ENCODE results near the gene ZNF45.
A peak's percentile ranks its signal among the peaks of the same experiment; 100 is the strongest.

GRCh38 chr19:43934985-43935708 is at the start of gene ZNF45:
- TF ChIP-seq POLR2A (IDR thresholded peaks at IDR 0.05; ENCODE audit: low read depth, low read length) (peak; percentile 63; the same call in 1 of the 2 replicates), POLR2AphosphoS5 (IDR thresholded peaks at IDR 0.05; ENCODE audit: low read depth, low read length) (peak; percentile 51), TAF1 (IDR thresholded peaks at IDR 0.05; ENCODE audit: low read depth, low read length) (peak; percentile 47; the same call in 1 of the 2 replicates)
